Adipose tissue (tissue), 3 donors: ENCODE measurements around the gene GAK. TPM values are rescaled to one million over a fixed set of nuclear protein-coding genes. Genes with fewer than 3 reads are reported as not detected.

Experiments used
- H3K27ac ChIP-seq: one replicate; pipeline ENCODE4 v1.5.1; 2013; ENCODE audit warnings: low read depth, low read length
- WGBS, 3 donors: extraction: QIAGEN DNeasy Blood & Tissue Kit; methylation state at CpG; one replicate each; pipeline ENCODE4 v1.1.7; 2013; 5-methylcytosine and 5-hydroxymethylcytosine counted together
- polyA plus RNA-seq, 3 donors: library from polyadenylated mRNA; stranded (reverse); fragments of 200-250 nt; gene quantifications; one replicate each; pipeline ENCODE4 v1.2.3, GENCODE V29; 2013
- donor health status: healthy with polysubstance abuse.
- donor health status: Bipolar disorder and iron deficiency.
- donor health status: healthy.

Gene GAK
- polyA plus RNA-seq, 3 donors: 75.2 to 90.3 (median 77.5) TPM

DNA sequence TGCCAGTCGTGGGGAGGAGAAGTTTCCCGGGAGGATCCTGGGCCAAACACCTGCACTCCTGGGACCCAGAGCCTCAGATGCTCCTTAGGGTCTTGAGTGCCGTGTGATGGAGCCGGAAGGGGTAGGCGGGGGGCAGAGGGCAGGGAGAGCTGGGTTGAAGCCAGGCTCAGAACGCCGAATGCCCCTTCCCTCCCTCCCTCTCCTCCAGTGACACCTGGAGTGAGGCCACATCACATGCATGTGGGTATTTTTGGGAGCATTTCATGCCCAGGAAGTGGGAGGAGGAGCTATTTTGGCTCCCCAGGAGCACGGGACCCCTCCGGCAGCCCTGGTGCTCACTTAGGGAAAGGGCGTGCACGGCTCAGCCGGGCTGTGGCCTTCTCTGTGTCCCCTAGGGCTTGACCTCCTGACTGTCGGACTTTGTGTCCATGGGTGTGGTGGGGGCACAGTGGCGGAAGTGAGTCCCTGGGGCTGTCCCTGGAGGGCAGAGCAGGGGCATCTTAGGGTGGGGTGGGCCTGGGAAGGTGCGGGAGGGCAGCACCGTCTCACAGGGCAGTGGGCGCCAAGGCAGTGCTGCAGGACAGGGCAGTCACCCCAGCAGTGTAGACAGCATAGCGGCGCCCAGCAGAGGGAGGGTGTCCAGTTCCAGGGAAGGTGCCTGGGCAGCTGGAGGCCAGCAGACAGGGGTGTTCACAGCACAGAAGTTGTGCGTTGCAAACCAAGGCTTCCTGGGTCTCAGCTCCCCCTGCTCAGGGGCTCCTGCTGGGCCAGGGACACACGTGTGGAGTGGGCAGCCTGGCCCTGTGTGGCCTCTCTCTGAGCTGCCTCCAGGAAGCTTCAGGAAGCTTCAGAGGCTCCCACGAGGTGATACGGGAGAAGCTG lies 101.3 kb downstream of the GAK start:
- 67 to 75% (median 70%) methylated on average over 21 to 23 of the region's 23 CpGs for WGBS, 3 donors
- no peak overlapping the region for H3K27ac ChIP-seq

DNA sequence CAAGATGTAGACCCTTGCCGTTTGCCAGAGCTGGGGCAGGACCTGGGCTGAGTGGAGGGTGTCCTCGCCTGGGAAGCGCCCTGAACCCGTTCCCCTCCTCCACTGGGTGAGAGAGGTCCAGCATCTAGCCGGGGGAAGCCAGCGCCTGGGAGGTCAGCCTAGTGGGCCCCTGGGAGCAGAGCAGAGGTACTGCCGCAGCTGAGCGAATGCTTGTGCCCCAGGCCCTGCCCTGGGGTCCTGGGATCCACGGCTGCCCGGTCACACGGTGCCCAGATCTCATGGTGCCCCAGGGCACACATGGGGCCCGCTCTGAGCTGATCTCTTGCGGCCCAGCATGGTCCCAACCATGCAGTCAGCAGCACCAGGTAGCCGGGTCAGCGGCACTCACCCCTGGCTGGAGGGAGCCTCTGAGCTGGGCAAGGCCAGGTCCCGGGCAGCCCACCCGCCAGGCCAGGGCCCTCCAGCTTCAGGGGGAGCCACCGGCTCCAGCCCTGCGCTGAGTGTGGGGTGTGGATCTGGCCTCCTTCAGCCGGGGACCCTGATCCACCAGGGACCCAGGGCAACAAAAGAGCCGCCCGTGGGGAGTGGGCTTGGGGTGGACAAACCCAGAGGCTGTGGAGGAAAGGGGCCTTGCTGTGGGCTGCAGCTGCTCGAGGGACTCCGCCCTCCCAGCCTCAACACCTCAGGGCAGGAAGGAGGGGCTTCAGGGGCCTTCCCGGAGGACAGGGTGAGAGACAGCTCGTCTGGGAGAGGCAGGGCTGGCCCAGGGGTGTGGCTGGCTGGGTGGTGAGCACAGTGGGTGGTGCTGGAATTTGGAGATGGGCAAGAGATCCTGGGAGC lies 102.1 kb downstream of the GAK start:
- H3K27ac ChIP-seq: no peak overlapping the region
- 63 to 73% (median 65%) methylated on average over 26 of the region's 26 CpGs for WGBS, 3 donors

DNA sequence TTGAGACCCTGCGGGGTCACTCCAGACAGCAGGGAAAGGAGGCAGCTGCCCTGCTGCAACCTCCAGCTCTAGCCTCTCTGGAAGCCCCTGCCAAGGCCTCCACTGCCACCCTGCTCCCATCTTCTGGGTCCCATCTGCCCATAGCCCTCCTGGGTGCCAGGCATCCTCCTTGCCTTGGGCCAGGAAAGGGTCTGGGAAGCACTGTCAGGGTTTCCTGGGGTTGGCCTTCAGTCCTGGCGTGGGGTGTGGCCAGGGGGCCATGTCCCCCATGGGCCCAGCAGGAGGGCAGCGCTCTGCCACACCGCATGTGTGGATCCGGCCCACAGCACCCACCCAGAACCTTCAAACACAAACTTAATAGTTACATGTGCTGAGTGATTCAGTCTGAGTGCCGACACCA lies 102.8 kb downstream of the GAK start:
- WGBS, 3 donors: 82 to 88% (median 83%) methylated on average over 6 of the region's 6 CpGs

DNA sequence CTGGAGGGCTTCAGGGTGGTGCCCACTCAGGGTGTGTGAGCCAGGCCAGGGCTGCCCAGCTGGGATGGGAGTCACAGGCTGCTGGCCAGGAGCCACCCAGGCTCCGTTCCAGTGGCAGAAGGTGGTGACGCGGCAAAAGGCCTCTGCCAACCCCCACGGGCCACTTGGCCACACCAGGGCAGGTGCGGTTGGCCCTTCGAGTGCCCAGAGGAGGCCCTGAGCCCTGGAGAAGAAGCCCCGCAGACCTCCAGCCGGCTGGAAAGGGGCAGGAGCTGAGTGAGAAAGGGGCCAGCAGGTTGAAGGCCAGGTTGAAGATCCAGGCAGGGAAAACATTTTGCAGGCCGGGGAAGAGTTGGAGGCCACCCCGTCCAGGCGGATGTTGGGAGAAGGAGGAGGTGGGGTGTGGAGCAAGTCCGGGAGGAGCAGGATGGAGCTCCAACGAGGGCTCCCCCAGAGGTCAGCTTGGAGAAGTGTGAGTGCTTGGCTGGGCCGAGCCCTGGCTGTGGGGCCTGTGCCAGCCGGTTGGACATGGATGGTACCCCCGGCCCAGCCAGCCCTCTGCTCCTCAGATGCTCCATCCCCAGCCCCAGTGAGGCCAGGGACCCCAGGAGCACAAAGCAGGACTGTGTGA lies 103.4 kb downstream of the GAK start:
- no peak overlapping the region for H3K27ac ChIP-seq
- 30 to 49% (median 44%) methylated on average over 15 to 16 of the region's 16 CpGs for WGBS, 3 donors

More for the DNA sequence above, 102.8 kb downstream of the GAK start:
- H3K27ac ChIP-seq: no peak overlapping the region

DNA sequence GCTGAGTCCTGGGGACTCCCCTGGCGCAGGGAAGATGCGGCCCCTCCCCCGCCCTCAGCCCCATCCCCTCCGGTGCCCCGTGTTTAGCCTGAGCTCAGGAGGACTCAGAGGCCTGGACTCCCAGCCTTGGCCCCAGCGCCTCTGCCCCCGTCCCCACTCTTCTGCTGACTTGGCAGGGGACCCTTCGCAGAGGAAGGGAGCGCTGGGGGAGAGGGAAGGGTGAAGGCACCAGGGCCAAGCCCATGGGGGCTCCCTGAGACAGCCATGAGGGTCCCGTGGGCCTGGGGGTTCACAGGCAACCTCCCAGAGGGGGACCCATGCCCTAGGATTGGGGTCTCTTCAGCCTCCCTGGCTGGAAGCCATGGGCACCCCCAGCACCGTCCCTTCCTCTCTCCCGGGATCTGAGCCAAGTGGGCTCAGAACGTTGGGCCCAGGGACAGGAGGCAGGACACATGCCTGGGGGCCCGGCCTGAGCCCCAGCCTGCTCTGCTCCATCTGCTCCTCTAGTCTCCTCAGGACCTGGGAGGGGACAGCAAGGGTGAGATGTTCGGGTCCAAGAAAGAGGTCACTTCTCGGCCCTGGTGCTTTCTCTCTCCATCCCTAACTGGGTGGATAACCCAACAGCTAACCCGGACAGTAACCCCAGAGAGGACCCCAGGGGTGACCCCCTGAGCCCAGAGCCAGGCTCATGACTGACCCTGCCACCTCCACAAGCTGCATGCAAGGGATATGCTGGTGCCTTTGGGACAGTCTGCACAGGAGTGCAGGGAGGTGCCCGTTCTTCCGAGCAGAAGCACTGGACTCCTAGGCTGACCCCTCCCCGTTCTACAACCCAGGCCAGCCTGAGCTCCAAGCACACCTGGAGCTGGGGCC lies 104.7 kb downstream of the GAK start:
- H3K27ac ChIP-seq: no peak overlapping the region
- 32 to 46% (median 35%) methylated on average over 18 to 20 of the region's 20 CpGs for WGBS, 3 donors

DNA sequence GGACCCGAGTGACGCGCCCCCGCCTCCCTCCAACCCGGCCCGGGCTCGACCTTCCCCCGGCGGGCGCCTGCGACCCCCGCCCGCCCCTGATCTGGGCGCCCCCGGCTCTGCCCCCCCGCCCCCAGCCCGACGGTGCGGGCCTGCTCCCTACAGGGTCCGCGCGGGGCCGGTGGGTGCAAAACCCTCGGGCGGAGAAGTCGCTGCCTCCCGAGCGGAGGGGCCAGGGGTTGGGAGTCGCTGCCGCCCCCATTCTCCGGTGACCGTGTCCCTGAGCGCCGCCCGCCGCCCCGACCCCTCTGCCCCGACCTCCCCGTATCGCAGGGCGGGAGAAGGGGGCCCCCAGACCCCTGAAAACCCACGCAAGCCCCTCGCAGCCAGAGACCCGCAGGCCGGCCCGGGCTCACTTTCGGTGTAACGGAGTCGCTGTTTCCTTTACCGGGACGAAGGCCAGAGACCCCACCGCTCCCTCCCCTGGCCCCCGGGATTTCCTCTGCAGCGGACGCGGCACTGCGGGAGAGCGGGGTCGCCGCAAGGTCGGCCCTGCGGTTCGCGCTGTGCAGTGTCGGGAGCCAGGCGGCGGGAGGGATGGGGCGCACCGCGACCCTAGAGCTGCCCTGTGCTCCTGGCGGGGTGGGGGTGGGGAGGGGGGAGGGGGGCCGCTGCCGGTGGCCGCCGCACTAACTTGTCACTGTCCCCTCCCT lies 105.5 kb downstream of the GAK start:
- 0 to 3% (median 3%) methylated on average over 36 to 70 of the region's 75 CpGs for WGBS, 3 donors

DNA sequence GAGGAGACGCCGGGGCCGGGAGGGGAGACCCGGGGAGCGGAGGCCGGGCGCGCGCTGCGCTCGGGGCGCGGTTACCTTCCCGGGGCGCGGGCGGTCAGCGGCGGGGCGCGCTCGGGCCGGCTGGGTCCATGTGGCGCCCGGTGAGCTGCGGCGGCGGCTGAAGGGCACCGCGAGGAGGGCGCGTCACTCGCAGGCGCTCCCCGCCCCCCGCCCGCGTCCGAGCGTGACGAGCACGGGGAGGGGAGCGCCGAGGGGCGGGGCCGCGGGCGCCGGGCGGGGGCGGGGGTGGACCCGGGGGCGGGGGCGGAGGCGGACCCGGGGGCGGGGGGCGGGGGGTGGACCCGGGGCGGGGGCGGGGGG lies 106.2 kb downstream of the GAK start, which contains the start of gene CPLX1:
TSS of gene CPLX1 (minus strand) at position 159 of the 360 bp plus-strand sequence. CDS start 1,607 bp downstream, outside the sequence.
- 1 to 4% methylated on average over 15 to 51 of the region's 61 CpGs; no CpG with 5 or more reads in 1 of the 3 donors for WGBS, 3 donors
- no peak within 1 kb of the TSS for H3K27ac ChIP-seq

More for the DNA sequence above, 105.5 kb downstream of the GAK start:
- no peak overlapping the region for H3K27ac ChIP-seq

DNA sequence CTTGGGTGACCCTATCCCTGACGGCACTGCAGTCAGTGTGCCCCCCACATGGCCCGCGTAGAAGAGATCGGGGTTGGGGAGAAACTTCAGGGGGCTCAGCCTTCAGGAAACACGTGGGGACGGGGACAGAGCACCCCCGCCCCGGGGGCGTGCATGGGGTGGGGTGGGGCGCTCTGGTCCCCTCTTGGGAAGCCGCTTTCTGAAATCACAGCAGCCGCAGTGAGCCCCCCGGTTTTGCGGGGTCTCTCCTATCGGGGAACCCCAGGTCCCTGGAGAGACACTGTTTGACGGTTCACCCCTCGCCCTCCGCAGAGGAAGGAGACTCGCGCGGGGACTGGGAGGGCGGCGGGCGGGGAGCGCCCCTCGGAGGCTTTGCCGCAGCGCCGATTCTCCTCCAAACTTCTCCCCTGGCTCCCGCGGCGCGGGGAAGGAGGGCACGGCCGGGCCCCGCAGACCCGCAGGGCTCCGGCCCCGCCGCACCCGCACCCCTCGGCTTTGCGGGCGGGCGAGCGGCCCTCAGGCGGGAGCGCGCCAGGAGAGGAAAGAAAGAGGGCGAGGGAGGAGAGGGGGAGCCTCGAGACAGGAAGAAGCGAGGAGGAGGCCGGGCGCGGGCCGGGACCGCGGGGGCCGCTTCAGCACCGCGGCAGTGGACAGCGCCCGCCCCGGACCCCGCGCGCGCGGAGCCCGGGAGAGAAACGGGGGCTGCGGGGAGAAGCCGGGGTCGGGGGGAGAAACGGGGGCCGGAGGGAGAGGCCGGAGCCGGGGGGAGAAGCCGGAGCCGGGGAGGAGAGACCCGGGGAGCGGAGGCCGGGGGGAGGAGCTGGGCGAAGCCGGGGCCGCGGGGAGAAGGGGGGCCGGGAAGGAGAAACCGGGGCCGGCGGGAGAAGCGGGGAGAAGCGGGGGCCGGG lies 106.8 kb downstream of the GAK start:
- H3K27ac ChIP-seq: no peak overlapping the region
- 6 to 7% (median 7%) methylated on average over 49 to 92 of the region's 94 CpGs for whole genome bisulfite sequencing, 3 donors

DNA sequence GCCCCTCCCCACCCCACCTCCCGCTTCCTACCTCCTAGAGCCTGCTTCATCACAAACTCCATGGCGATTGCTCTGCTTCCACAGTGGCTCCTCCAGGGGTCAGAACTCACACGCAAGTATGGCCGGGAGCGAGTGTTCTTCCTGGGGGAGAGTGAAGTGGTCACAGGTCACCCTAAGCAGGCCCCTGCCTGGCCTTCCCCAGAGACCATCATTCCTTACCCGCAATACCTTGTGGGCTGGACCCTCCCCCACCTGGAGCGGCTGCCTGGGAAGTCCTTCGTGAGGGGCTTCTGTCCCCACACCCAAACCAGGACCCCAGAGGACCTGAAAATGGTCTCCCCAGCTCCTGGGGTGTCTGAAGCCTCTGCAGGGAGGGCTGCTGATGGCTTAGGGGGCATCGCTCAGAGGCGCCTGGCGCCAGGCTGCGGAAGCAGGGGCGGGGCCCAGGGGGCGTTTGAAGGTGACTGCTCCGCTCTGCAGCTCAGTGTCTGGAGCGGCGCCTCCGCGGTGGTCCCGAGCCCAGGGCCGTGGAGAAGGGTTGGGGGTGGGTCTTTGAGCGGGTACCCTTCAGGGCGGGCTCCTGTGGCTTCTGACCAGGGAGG lies 107.6 kb downstream of the GAK start:
- no peak overlapping the region for H3K27ac ChIP-seq
- WGBS, 3 donors: 5 to 10% (median 9%) methylated on average over 23 of the region's 23 CpGs

DNA sequence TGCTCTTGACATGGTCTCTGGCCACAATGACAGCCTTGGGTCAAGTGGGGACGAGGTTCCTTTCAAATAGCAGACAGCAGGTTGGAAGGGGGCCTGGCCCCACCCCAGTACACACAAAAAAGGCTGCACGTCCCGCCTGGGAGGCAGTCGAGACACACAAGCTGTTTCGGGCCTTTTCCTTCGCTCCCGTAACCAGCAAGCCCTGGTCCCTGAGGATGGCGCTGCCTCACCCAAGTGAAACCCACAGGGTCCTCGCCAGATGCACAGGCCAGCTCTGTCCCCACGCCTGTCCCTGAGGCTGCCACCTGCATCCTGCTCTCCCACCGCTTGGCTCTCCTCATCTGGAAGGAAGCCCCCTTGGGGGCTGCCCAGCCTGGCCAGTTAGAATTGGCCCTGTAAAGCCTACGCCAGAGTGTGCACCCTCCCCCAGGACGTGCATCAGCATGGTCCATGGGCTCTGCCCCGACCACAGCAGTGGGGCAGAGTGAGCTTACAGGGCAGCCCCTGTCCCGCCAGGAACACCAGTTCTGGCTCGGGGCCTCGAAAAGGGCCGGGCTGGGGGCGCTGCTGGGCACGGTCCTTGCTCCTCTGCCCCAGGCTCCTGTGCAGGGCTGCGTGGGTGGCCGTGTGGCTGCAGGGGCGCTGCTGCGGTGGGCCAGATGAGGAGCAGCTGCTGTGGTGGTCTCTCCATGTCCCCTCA lies 108.2 kb downstream of the GAK start:
- 42 to 45% (median 44%) methylated on average over 23 to 24 of the region's 24 CpGs for whole genome bisulfite sequencing, 3 donors

DNA sequence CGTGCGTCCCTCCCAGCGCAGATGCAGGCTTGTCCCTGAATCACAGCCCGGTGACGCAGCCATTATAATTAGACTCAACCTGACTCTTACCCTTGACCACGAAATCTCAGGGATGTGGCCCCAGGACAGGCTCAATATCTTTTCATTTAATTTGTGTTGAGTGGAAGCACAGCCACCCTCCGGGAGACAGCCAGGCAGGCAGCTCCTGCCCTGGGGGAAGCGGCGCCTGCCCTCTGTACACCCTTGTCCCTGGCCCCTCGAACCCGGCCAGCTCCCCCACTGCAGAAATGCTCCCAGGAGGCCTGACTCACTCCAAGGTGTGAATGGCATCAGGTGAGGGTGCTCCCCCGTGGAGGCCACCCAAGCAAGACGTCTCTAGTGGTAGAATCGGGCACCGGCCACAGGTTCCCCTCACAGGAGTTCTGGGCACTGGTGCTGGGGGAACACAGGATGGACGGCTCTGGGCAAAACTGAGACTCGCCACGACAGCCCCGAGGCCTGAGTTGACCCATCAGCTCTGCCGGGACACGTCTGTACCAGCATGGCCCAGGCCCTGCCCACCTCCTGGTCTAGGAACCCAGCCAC lies 108.8 kb downstream of the GAK start:
- WGBS, 3 donors: 73 to 77% (median 74%) methylated on average over 21 of the region's 21 CpGs
- H3K27ac ChIP-seq: no peak overlapping the region

More for the DNA sequence above, 108.2 kb downstream of the GAK start:
- H3K27ac ChIP-seq: no peak overlapping the region

DNA sequence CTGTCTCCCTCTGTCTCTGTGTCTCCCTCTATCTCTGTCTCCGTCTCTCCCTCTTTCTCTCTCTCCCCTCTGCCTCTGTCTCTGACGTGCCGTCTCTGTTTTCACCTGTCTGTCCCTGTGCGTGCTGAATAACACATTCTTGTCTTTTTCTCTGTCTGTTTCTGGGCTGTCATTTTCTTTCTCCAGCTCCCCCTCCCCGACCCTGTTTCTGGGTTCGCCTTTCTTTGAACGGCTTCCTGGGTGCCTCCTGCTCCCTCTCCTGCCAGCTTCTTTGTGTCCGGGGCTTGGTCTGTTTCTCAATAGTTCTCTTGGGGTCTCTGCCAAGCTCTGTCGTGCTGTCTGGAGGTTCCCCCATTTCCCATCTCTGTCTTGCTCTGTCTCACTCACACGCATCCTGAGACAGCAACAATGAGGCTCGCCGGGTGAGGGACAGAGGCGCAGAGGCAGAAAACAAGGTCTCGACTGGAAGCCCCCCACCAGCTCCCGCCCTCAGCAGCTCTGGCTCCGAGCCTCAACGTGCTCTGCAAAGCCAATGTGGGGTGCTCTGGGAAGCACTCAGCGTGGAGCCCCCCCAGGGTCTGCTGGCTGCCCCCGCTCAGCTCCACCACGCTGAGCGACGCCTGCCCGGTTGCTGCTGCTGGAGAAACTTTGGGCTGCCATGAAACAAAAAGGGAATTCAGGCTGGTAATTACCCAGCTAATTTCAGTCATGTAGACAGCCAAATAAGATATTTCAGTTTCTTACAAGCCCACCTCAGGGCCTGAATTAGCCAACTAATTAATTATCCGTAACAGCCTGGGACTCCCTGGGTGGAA lies 109.5 kb downstream of the GAK start:
- 46 to 48% (median 47%) methylated on average over 17 to 24 of the region's 24 CpGs for WGBS, 3 donors
- no peak overlapping the region for H3K27ac ChIP-seq

DNA sequence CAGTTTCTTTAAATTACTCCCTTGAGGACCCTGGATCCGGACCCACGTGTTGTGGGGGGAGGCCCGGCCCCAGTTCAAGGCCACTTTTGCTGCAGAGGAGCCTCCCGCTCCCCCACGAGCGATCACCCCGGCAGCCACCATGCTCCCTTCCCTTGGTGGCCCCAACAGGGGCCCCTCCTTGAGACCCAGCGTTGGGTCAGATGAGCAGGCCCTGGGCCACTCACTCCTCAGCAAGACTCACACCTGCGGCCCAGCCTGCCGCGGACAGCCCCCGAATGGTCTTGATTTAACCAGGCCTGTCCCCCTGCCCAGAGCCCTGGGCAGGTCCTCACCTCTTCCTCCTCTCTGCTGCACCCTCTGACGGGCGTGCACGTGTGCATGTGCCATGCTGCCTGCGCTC lies 110.5 kb downstream of the GAK start:
- WGBS, 3 donors: 72 to 74% (median 72%) methylated on average over 16 of the region's 16 CpGs
- H3K27ac ChIP-seq: no peak overlapping the region

DNA sequence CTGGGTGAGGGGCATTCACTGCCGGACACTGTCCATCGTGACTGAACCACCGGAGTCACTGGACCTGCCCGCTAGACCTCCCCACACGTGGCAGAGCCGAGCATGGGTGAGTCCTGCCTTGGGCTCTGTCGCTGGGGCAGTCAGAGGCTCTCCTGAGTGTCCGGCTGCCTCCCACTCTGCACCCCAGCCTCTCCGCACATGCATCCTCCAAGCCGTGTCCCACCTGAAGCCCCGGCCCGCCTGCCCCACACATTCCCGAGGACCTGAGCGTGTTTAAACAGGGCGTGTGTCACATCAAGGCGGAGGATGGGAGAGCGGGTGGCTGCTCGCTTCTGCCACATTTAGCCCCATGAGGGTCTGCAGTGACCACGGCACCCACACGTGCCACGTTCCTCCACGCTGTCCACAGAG lies 110.9 kb downstream of the GAK start:
- no peak overlapping the region for H3K27ac ChIP-seq
- WGBS, 3 donors: 70 to 85% (median 82%) methylated on average over 22 of the region's 22 CpGs
